ENCODE data around the gene SMOC2.

SMOC2 gene

DNA sequence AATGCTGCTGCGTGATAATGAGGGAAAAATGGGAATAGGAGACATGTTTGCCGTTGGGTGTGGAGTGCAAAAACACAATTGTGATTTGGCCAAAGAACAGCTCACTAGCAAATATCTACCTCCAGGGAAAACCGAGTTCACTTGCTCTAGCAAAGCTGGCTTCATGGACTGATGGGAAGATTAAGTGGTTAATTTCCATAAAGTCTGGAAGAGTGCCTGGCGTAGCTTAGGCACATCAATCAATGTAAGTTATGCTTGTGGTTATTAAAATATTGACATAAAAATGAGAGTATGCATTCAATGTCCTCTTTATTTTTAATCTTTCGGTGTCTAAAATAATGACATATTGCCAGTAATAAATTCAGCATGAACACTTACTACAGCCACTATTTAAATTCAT, 267.5 kb downstream of the SMOC2 start:
- H3K27me3 Mint-ChIP-seq = peaks cover 21% of the 10 kb centered on the region
- H3K36me3 Mint-ChIP-seq (ENCODE audit: low read depth) = no peaks in the 10 kb centered on the region
- H3K4me3 Mint-ChIP-seq = no peak overlapping the region
- no peak overlapping the region for H3K27ac Mint-ChIP-seq
- no peak for DNase-seq
- no peaks in the 10 kb centered on the region for H3K4me1 Mint-ChIP-seq (ENCODE audit: low read depth)
- no peaks in the 10 kb centered on the region for H3K9me3 Mint-ChIP-seq

- H3K27ac Mint-ChIP-seq = no peak overlapping the region
- H3K4me1 Mint-ChIP-seq (ENCODE audit: low read depth) = no peaks in the 10 kb centered on the region
Measured at GRCh38 chr6:168708984-168709383, 268.0 kb downstream of the SMOC2 start.

GRCh38 chr6:168709390-168709789, 268.4 kb downstream of the SMOC2 start:
- DNase-seq = no peak
- no peak overlapping the region for H3K4me3 Mint-ChIP-seq
- H3K27ac Mint-ChIP-seq = no peak overlapping the region
- no peaks in the 10 kb centered on the region for H3K9me3 Mint-ChIP-seq
- no peaks in the 10 kb centered on the region for H3K36me3 Mint-ChIP-seq (ENCODE audit: low read depth)
- peaks cover 21% of the 10 kb centered on the region for H3K27me3 Mint-ChIP-seq
- H3K4me1 Mint-ChIP-seq (ENCODE audit: low read depth) = no peaks in the 10 kb centered on the region

More at GRCh38 chr6:168708984-168709383, 268.0 kb downstream of the SMOC2 start:
- no peaks in the 10 kb centered on the region for H3K9me3 Mint-ChIP-seq
- DNase-seq = no peak
- no peaks in the 10 kb centered on the region for H3K36me3 Mint-ChIP-seq (ENCODE audit: low read depth)
- H3K27me3 Mint-ChIP-seq = peaks cover 21% of the 10 kb centered on the region
- no peak overlapping the region for H3K4me3 Mint-ChIP-seq

GRCh38 chr6:168709991-168710390, 269.0 kb downstream of the SMOC2 start:
- Mint-ChIP-seq H3K27me3 (peaks cover 21% of the 10 kb centered on the region), H3K36me3 (ENCODE audit: low read depth) (no peaks in the 10 kb centered on the region), H3K27ac (no peak overlapping the region), H3K4me1 (ENCODE audit: low read depth) (no peaks in the 10 kb centered on the region), H3K4me3 (no peak overlapping the region), H3K9me3 (no peaks in the 10 kb centered on the region)
- DNase-seq = no peak

GRCh38 chr6:168711049-168711640, 270.2 kb downstream of the SMOC2 start:
- DNase-seq = no peak
- Mint-ChIP-seq H3K9me3 (no peaks in the 10 kb centered on the region), H3K4me1 (ENCODE audit: low read depth) (no peaks in the 10 kb centered on the region)

DNA sequence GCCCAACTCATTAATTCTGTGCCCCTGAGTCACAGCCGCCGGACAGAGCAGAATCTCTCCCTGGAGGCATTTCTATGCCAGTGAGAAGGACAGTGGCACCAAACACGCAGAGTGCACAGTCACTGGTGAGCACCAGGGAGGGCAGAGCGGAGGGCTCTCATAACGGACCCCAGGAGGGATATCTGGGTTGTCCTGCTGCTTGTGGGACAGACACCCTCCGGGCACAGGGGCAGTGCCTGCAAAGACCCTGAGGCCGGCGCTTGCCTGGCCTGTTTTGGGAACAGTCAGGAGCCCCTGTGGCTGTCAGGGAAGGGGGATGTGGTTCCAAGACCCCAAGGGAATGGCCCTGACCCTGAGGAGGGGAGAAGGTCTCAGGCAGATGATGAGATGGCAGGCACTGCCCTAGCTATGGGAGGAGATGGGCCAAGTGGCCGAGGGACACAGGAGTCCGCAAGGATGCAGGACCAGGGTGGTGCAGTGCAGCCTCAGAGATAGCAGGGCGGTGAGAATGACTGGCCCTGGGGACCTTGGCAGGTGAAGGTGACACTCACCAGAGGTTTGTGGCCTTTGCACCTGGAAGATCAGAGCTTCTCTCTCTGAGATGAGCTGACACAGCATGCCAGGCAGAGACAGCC, 270.8 kb downstream of the SMOC2 start:
- H3K36me3 Mint-ChIP-seq (ENCODE audit: low read depth) = no peaks in the 10 kb centered on the region
- H3K4me1 Mint-ChIP-seq (ENCODE audit: low read depth) = no peaks in the 10 kb centered on the region
- H3K27ac Mint-ChIP-seq = no peak overlapping the region
- peaks cover 21% of the 10 kb centered on the region for H3K27me3 Mint-ChIP-seq
- no peak for DNase-seq
- H3K4me3 Mint-ChIP-seq = no peak overlapping the region
- H3K9me3 Mint-ChIP-seq = no peaks in the 10 kb centered on the region

More at GRCh38 chr6:168711049-168711640, 270.2 kb downstream of the SMOC2 start:
- no peak overlapping the region for H3K27ac Mint-ChIP-seq
- no peaks in the 10 kb centered on the region for H3K36me3 Mint-ChIP-seq (ENCODE audit: low read depth)
- no peak overlapping the region for H3K4me3 Mint-ChIP-seq
- H3K27me3 Mint-ChIP-seq = peaks cover 21% of the 10 kb centered on the region

GRCh38 chr6:168712993-168713392, 272.0 kb downstream of the SMOC2 start:
- no peak overlapping the region for H3K4me3 Mint-ChIP-seq
- no peaks in the 10 kb centered on the region for H3K36me3 Mint-ChIP-seq (ENCODE audit: low read depth)
- no peak for DNase-seq
- H3K27me3 Mint-ChIP-seq = peaks cover 21% of the 10 kb centered on the region
- H3K9me3 Mint-ChIP-seq = no peaks in the 10 kb centered on the region
- H3K27ac Mint-ChIP-seq = no peak overlapping the region
- H3K4me1 Mint-ChIP-seq (ENCODE audit: low read depth) = no peaks in the 10 kb centered on the region

- Mint-ChIP-seq H3K4me1 (ENCODE audit: low read depth) (no peaks in the 10 kb centered on the region), H3K9me3 (no peaks in the 10 kb centered on the region), H3K27ac (no peak overlapping the region), H3K36me3 (ENCODE audit: low read depth) (no peaks in the 10 kb centered on the region), H3K4me3 (no peak overlapping the region), H3K27me3 (peaks cover 25% of the 10 kb centered on the region)
- DNase-seq = no peak
Measured at GRCh38 chr6:168713839-168714238, 272.9 kb downstream of the SMOC2 start.

DNA sequence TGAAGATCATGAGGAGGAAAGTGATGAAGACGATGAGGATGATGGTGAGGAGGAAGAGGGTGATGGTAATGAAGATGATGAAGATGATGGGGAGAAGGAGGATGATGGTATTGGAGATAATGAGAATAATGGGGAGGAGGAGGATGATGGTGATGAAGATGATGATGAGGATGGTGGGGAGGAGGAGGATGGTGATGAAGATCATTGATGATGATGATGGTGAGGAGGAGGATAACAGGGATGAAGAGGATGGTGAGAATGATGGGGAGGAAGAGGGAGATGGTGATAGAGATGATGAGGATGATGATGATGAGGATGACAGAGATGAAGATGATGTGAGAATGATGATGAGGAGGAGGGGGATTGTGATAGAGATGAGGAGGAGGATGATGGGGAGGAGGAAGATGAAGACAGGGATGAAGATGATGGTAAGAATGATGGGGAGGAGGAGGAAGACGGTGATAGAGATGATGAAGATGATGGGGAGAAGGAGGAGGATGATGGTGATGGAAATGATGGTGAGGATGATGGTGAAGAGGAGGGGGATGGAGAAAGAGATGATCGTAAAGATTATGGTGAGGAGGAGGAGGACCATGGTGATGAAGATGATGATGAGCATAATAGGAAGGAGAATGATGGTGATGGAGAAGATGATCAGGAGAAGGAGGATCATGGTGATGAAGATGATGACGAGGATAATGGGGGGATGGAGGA, 273.7 kb downstream of the SMOC2 start:
- H3K27ac Mint-ChIP-seq = no peak overlapping the region
- H3K4me1 Mint-ChIP-seq (ENCODE audit: low read depth) = no peaks in the 10 kb centered on the region
- peaks cover 18% of the 10 kb centered on the region for H3K27me3 Mint-ChIP-seq
- H3K9me3 Mint-ChIP-seq = no peaks in the 10 kb centered on the region
- no peaks in the 10 kb centered on the region for H3K36me3 Mint-ChIP-seq (ENCODE audit: low read depth)
- H3K4me3 Mint-ChIP-seq = no peak overlapping the region
- DNase-seq = no peak

DNA sequence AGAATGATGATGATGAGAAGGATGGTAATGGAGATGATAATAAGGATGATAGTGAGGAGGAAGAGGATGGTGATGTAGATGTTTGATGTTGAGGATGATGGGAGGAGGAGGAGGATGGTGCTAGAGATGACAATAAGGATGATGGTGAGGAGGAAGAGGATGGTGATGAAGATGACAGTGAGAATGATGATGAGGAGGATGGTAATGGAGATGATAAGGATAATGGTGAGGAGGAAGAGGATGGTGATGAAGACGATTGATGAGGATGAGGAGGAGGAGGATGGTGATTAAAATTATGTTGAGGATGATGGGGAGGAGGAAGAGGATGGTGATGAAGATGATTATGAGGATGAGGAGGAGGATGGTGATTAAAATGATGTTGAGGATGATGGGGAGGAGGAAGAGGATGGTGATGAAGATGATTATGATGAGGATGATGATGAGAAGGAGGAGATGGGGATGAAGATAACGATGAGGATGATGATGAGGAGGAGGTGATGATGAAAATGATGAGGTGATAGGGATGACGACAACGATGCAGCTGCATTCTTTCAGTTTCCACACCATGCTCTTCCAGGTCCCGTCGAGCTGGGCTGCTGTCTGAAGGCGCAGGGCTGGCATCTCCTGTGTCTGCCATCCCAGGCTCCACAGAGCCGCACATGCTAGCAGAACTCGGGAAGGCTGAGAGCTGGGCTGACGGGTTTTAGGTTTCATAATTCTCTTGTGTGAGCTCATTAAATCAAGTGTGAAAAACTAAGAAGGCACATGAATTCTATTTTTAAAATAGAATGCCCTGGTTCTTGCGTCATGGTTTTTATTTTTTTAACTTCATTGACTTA, 274.9 kb downstream of the SMOC2 start:
- Mint-ChIP-seq H3K9me3 (no peaks in the 10 kb centered on the region), H3K36me3 (ENCODE audit: low read depth) (no peaks in the 10 kb centered on the region), H3K4me3 (no peak overlapping the region), H3K27ac (no peak overlapping the region), H3K27me3 (peaks cover 15% of the 10 kb centered on the region), H3K4me1 (ENCODE audit: low read depth) (no peaks in the 10 kb centered on the region)
- no peak for DNase-seq

DNA sequence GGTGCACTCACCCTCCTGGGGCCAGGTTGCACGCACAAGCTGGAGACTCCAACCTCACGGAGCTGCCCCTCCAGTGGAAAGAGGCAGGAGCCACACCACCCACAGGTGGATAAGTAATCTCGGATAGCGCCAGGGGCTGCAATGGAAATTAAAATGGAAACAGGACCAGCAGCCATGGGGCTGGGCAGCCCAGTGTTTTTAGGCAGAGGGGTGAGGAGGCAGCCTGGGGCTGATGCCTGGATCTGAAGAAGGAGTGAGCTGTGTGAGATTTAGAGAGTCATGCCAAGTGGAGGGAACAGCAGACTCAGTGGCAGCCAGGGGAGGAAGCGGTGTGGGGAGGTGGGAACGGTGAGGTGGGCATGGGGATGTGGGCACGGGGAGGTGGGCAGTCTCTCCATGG, 275.6 kb downstream of the SMOC2 start:
- H3K9me3 Mint-ChIP-seq = no peaks in the 10 kb centered on the region
- DNase-seq = no peak

GRCh38 chr6:168717491-168717890, 276.5 kb downstream of the SMOC2 start:
- Mint-ChIP-seq H3K9me3 (no peaks in the 10 kb centered on the region), H3K36me3 (ENCODE audit: low read depth) (no peaks in the 10 kb centered on the region), H3K27me3 (peaks cover 8% of the 10 kb centered on the region), H3K4me3 (no peak overlapping the region), H3K4me1 (ENCODE audit: low read depth) (no peaks in the 10 kb centered on the region), H3K27ac (no peak overlapping the region)
- no peak for DNase-seq

More for the DNA sequence above, 275.6 kb downstream of the SMOC2 start:
- no peak overlapping the region for H3K4me3 Mint-ChIP-seq
- no peaks in the 10 kb centered on the region for H3K36me3 Mint-ChIP-seq (ENCODE audit: low read depth)
- H3K4me1 Mint-ChIP-seq (ENCODE audit: low read depth) = no peaks in the 10 kb centered on the region
- peaks cover 12% of the 10 kb centered on the region for H3K27me3 Mint-ChIP-seq
- no peak overlapping the region for H3K27ac Mint-ChIP-seq
